HG03159 (cell line): ENCODE results near the gene PFDN4.
"Not testable (repeated sequence)": the region's sequence is repeated elsewhere in the genome, so short reads cannot be mapped to it uniquely, and the experiment has no call there.

Experiments used
- ATAC-seq: cut with Tn5 transposase; IDR thresholded peaks from one replicate; pipeline ENCODE4 v1.9.1; 2021; ENCODE audit warnings: mild to moderate bottlenecking, moderate library complexity; ENCODE audit not compliant: unreplicated experiment

The PFDN4 gene

GRCh38 chr20:54223285-54223684, 15.4 kb downstream of the PFDN4 start:
- no peak for ATAC-seq

GRCh38 chr20:54223751-54224150, 15.9 kb downstream of the PFDN4 start:
- no peak for ATAC-seq

GRCh38 chr20:54224642-54225041, 16.8 kb downstream of the PFDN4 start:
- not testable (repeated sequence) for ATAC-seq

GRCh38 chr20:54227241-54227640, 19.4 kb downstream of the PFDN4 start:
- peak; percentile 95 for ATAC-seq

- no peak for ATAC-seq
These were observed 19.9 kb downstream of the PFDN4 start for GRCh38 chr20:54227751-54228150.

- ATAC-seq, result no peak
These were observed 21.0 kb downstream of the PFDN4 start for GRCh38 chr20:54228841-54229240.

- ATAC-seq, result no peak
These were observed 21.8 kb downstream of the PFDN4 start for GRCh38 chr20:54229566-54230160.

- ATAC-seq, result no peak
These were observed 23.1 kb downstream of the PFDN4 start for GRCh38 chr20:54231036-54231435.

- no peak for ATAC-seq
These were observed 27.1 kb downstream of the PFDN4 start for GRCh38 chr20:54234991-54235390.

- no peak for ATAC-seq
These were observed 29.4 kb downstream of the PFDN4 start for GRCh38 chr20:54237116-54237943.

GRCh38 chr20:54244113-54244512, 36.2 kb downstream of the PFDN4 start:
- ATAC-seq, result no peak

GRCh38 chr20:54248705-54249104, 40.8 kb downstream of the PFDN4 start:
- not testable (repeated sequence) for ATAC-seq

- no peak for ATAC-seq
These were observed 42.8 kb downstream of the PFDN4 start for GRCh38 chr20:54250691-54251090.

- ATAC-seq, result no peak
These were observed 43.2 kb downstream of the PFDN4 start for GRCh38 chr20:54251096-54251495.

GRCh38 chr20:54254596-54254995, 46.7 kb downstream of the PFDN4 start:
- ATAC-seq, result no peak

- ATAC-seq, result no peak
These were observed 47.3 kb downstream of the PFDN4 start for GRCh38 chr20:54255157-54255556.

GRCh38 chr20:54256202-54256601, 48.3 kb downstream of the PFDN4 start:
- ATAC-seq, result no peak

GRCh38 chr20:54257071-54257816, 49.4 kb downstream of the PFDN4 start:
- ATAC-seq, result no peak

GRCh38 chr20:54260116-54260515, 52.2 kb downstream of the PFDN4 start:
- ATAC-seq, result no peak

GRCh38 chr20:54262671-54263070, 54.8 kb downstream of the PFDN4 start:
- no peak for ATAC-seq

GRCh38 chr20:54263116-54263690, 55.3 kb downstream of the PFDN4 start:
- ATAC-seq, result no peak
